ENCODE measurements around the gene PSORS1C2.

DNA sequence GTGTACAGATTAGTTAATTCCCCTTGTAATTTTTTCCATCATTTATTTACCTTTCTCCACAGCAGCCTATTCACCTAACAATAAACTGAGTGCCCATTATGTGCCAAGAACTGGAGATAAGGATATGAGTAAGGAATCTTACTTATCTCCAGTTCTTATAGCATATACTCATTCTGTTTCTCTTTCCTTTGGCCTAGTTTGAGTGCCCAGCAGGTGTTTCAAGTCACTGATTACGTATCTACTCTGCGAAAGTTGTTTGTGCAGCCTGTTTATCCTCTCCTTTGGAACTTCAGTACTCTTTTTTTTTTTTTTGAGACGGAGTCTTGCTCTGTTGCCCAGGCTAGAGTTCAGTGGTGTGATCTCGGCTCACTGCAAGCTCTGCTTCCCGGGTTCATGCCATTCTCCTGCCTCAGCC lies 48.9 kb upstream of the PSORS1C2 start:
- TF ChIP-seq, protein P1, sequence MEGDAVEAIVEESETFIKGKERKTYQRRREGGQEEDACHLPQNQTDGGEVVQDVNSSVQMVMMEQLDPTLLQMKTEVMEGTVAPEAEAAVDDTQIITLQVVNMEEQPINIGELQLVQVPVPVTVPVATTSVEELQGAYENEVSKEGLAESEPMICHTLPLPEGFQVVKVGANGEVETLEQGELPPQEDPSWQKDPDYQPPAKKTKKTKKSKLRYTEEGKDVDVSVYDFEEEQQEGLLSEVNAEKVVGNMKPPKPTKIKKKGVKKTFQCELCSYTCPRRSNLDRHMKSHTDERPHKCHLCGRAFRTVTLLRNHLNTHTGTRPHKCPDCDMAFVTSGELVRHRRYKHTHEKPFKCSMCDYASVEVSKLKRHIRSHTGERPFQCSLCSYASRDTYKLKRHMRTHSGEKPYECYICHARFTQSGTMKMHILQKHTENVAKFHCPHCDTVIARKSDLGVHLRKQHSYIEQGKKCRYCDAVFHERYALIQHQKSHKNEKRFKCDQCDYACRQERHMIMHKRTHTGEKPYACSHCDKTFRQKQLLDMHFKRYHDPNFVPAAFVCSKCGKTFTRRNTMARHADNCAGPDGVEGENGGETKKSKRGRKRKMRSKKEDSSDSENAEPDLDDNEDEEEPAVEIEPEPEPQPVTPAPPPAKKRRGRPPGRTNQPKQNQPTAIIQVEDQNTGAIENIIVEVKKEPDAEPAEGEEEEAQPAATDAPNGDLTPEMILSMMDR (IDR thresholded peaks at IDR 0.05) = no peak
- no peak for TF ChIP-seq POLR2A (IDR thresholded peaks at IDR 0.05)
- TF ChIP-seq POLR2AphosphoS5 (IDR thresholded peaks at IDR 0.05; ENCODE audit: insufficient read depth in 1 of 2, low read depth in 1 of 2) = no peak

All from vagina (tissue), 2 donors.